GM03348 (cell line): ENCODE results near the gene GRIA2.
A peak's percentile ranks its signal among the peaks of the same experiment; 100 is the strongest.

Experiments
- DNase-seq: peaks from one replicate; pipeline ENCODE4 v3.0.0; 2012; ENCODE audit warnings: low spot score

The GRIA2 gene

GRCh38 chr4:157265281-157265680 lies 44.8 kb downstream of the GRIA2 start:
- no peak for DNase-seq

GRCh38 chr4:157270108-157270507 lies 49.6 kb downstream of the GRIA2 start:
- DNase-seq: no peak

GRCh38 chr4:157270552-157270951 lies 50.0 kb downstream of the GRIA2 start:
- DNase-seq: no peak

GRCh38 chr4:157271166-157271869 lies 50.8 kb downstream of the GRIA2 start:
- DNase-seq: no peak

GRCh38 chr4:157280673-157281072 lies 60.1 kb downstream of the GRIA2 start:
- no peak for DNase-seq

GRCh38 chr4:157282019-157282418 lies 61.5 kb downstream of the GRIA2 start:
- DNase-seq: no peak

GRCh38 chr4:157287445-157287844 lies 66.9 kb downstream of the GRIA2 start:
- DNase-seq: no peak

- DNase-seq: no peak
Observed at GRCh38 chr4:157290622-157291021, 70.1 kb downstream of the GRIA2 start.

- DNase-seq: peak; percentile 8
Observed at GRCh38 chr4:157291071-157291470, 70.5 kb downstream of the GRIA2 start.

- DNase-seq: no peak
Observed at GRCh38 chr4:157293673-157294072, 73.1 kb downstream of the GRIA2 start.

GRCh38 chr4:157294575-157294974 lies 74.0 kb downstream of the GRIA2 start:
- DNase-seq: no peak

GRCh38 chr4:157300701-157301100 lies 80.2 kb downstream of the GRIA2 start:
- DNase-seq: no peak

GRCh38 chr4:157303471-157303960 lies 83.0 kb downstream of the GRIA2 start:
- DNase-seq: no peak

- no peak for DNase-seq
Observed at GRCh38 chr4:157304769-157305168, 84.2 kb downstream of the GRIA2 start.

- DNase-seq: no peak
Observed at GRCh38 chr4:157312702-157313101, 92.2 kb downstream of the GRIA2 start.

- no peak for DNase-seq
Observed at GRCh38 chr4:157314906-157315305, 94.4 kb downstream of the GRIA2 start.

GRCh38 chr4:157315968-157316367 lies 95.4 kb downstream of the GRIA2 start:
- no peak for DNase-seq

- no peak for DNase-seq
Observed at GRCh38 chr4:157320092-157320491, 99.6 kb downstream of the GRIA2 start.

- DNase-seq: no peak
Observed at GRCh38 chr4:157327666-157328065, 107.1 kb downstream of the GRIA2 start.

GRCh38 chr4:157357887-157358286 lies 137.4 kb downstream of the GRIA2 start:
- no peak for DNase-seq

GRCh38 chr4:157358439-157358838 lies 137.9 kb downstream of the GRIA2 start:
- DNase-seq: no peak

GRCh38 chr4:157358851-157359250 lies 138.3 kb downstream of the GRIA2 start:
- no peak for DNase-seq

GRCh38 chr4:157363360-157363759 lies 142.8 kb downstream of the GRIA2 start:
- DNase-seq: no peak

- no peak for DNase-seq
Observed at GRCh38 chr4:157372154-157372553, 151.6 kb downstream of the GRIA2 start.
